Measurements from ENCODE around the gene ZDHHC21. TPM values are rescaled to one million over a fixed set of nuclear protein-coding genes. Genes with fewer than 3 reads are reported as not detected.

The ZDHHC21 gene
- total and polyA plus RNA-seq, 12 donors: 3.8 to 18.8 (median 9.4) TPM

GRCh38 chr9:14633906-14634565 is 59.2 kb downstream of the ZDHHC21 start:
- no peaks in the 10 kb centered on the region for H3K4me1 ChIP-seq (replicated peaks in 1 of 2)
- no peaks in the 10 kb centered on the region for H3K36me3 ChIP-seq (replicated peaks in 1 of 2)
- 94 to 98% (median 98%) methylated on average over 6 to 7 of the region's 7 CpGs for WGBS, 4 donors
- H3K4me3 ChIP-seq: no peak overlapping the region
- no peaks in the 10 kb centered on the region for H3K27me3 ChIP-seq
- H3K9me3 ChIP-seq (replicated peaks in 1 of 3): no peaks in the 10 kb centered on the region
- H3K27ac ChIP-seq: no peak overlapping the region
- no peak for TF ChIP-seq POLR2A (IDR thresholded peaks at IDR 0.05)
- TF ChIP-seq, protein P1, sequence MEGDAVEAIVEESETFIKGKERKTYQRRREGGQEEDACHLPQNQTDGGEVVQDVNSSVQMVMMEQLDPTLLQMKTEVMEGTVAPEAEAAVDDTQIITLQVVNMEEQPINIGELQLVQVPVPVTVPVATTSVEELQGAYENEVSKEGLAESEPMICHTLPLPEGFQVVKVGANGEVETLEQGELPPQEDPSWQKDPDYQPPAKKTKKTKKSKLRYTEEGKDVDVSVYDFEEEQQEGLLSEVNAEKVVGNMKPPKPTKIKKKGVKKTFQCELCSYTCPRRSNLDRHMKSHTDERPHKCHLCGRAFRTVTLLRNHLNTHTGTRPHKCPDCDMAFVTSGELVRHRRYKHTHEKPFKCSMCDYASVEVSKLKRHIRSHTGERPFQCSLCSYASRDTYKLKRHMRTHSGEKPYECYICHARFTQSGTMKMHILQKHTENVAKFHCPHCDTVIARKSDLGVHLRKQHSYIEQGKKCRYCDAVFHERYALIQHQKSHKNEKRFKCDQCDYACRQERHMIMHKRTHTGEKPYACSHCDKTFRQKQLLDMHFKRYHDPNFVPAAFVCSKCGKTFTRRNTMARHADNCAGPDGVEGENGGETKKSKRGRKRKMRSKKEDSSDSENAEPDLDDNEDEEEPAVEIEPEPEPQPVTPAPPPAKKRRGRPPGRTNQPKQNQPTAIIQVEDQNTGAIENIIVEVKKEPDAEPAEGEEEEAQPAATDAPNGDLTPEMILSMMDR (IDR thresholded peaks at IDR 0.05): no peak
- DNase-seq: peak in 1 of 7 donors; percentile 45
- intact Hi-C loops (cut with DNase I): no loop called here

DNA sequence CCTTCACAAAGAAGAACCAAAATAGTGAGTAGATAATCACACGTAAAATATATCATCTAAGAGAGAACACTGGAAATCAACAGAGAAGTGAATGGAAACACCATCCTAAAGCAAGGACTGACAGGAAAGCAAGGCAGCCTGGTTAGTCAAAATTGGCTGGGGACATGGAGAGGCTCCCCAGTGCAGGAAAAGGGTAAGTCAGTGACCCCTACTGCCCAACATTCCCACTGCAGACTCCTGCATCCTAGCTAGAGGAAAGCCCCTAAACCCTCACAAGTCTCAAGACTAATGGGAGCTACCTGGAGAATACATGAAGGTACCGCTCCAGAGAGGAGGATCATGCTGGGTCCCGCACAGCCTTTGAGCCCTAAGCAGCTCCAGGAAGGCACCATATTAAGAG is 60.1 kb downstream of the ZDHHC21 start:
- WGBS, 4 donors: 98 to 100% (median 98%) methylated on average over 2 to 3 of the region's 3 CpGs
- DNase-seq: no peak
- intact Hi-C loops (cut with DNase I): no loop called here

DNA sequence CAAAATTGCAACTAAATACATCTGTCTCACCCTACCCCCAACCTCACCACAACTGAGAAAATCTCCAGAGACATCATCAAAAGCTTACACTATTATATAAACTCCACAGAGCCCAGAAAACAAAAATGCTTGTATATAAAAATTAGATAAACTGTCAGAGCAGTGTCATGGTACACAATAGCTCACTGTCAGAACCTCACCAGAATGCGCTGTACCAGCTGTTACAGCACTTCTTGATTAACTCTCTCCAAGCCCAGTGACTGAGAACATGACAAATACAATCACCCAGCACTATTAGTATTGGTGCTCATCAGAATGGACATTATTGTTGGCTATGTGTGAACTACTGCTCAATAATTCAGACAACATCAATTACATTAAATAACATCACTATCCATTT is 65.7 kb downstream of the ZDHHC21 start:
- no peak overlapping the region for H3K27ac ChIP-seq
- TF ChIP-seq POLR2A (IDR thresholded peaks at IDR 0.05): no peak
- TF ChIP-seq, protein P1 (IDR thresholded peaks at IDR 0.05): no peak
- H3K4me3 ChIP-seq: no peak overlapping the region
- WGBS, 4 donors: 77 to 93% (median 78%) methylated on average over 1 of the region's 1 CpG
- H3K9me3 ChIP-seq (replicated peaks in 1 of 3): no peaks in the 10 kb centered on the region
- H3K36me3 ChIP-seq (replicated peaks in 1 of 2): no peaks in the 10 kb centered on the region
- intact Hi-C loops (cut with DNase I): no loop called here
- no peaks in the 10 kb centered on the region for H3K27me3 ChIP-seq
- DNase-seq: no peak
- no peaks in the 10 kb centered on the region for H3K4me1 ChIP-seq (replicated peaks in 1 of 2)

More for the DNA sequence above, 60.1 kb downstream of the ZDHHC21 start:
- H3K4me3 ChIP-seq: no peak overlapping the region
- no peak for TF ChIP-seq POLR2A (IDR thresholded peaks at IDR 0.05)
- TF ChIP-seq, protein P1 (IDR thresholded peaks at IDR 0.05): no peak
- no peaks in the 10 kb centered on the region for H3K4me1 ChIP-seq (replicated peaks in 1 of 2)
- H3K27me3 ChIP-seq: no peaks in the 10 kb centered on the region
- H3K27ac ChIP-seq: no peak overlapping the region
- H3K36me3 ChIP-seq (replicated peaks in 1 of 2): no peaks in the 10 kb centered on the region
- no peaks in the 10 kb centered on the region for H3K9me3 ChIP-seq (replicated peaks in 1 of 3)

DNA sequence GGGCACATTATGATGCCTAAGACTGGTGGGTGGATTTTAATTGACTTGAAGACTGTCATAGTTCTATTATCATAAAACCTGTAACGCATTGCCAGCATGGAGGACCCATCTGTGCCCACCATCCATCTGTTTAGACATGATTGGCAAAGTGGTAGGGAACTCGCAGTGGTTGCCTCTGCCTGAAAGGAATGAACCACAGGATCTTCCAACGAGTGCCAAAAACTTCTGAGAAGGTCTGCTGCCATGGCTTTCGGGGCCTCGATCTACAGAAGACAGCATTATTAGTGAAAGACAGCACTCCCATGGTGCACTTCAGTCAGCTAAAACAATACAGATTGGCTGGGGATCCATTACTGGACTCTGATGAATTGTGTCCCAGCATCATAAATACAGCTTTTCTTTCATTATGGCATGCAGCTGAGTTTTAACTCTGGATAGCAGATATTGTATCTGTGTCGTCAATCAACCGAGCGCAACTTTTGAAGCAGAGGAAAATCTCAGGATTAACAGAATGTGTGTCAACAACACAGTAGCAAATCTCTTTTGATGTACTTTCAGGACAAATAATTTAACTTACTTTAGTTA is 74.3 kb downstream of the ZDHHC21 start:
- no peaks in the 10 kb centered on the region for H3K27me3 ChIP-seq
- H3K9me3 ChIP-seq (replicated peaks in 1 of 3): no peaks in the 10 kb centered on the region
- TF ChIP-seq POLR2A (IDR thresholded peaks at IDR 0.05): no peak
- TF ChIP-seq, protein P1 (IDR thresholded peaks at IDR 0.05): no peak
- WGBS, 4 donors: 88 to 97% (median 95%) methylated on average over 8 of the region's 8 CpGs
- no peak for DNase-seq
- no peak overlapping the region for H3K27ac ChIP-seq
- H3K4me1 ChIP-seq (replicated peaks in 1 of 2): no peaks in the 10 kb centered on the region
- intact Hi-C loops (cut with DNase I): loop anchor here in 1 of 2 donors (5.0 kb wide), 1 partner anchor 148 kb away; no protein-coding TSS in a partner anchor
- H3K36me3 ChIP-seq (replicated peaks in 1 of 2): no peaks in the 10 kb centered on the region
- no peak overlapping the region for H3K4me3 ChIP-seq
